ENCODE results near the gene ST6GALNAC5.

- no peak for TF ChIP-seq CTCF (IDR thresholded peaks at IDR 0.05)
- TF ChIP-seq TCF7L2 (IDR thresholded peaks at IDR 0.05; ENCODE audit: low read depth, low read length) = no peak
Observed at GRCh38 chr1:77081834-77082233, 214.6 kb downstream of the ST6GALNAC5 start.

Data from Panc1 (cell line).